NCI-H82 treated with DMSO at 0.1 percent for 48 hours (cell line): Measurements from ENCODE around the gene MYO18B.
A peak's percentile ranks its signal among the peaks of the same experiment; 100 is the strongest.

Experiments used
- DNase-seq: peaks from one replicate; lab custom pipeline; 2025; ENCODE audit not compliant: unreplicated experiment; lab: John Stamatoyannopoulos, UW

MYO18B gene

DNA sequence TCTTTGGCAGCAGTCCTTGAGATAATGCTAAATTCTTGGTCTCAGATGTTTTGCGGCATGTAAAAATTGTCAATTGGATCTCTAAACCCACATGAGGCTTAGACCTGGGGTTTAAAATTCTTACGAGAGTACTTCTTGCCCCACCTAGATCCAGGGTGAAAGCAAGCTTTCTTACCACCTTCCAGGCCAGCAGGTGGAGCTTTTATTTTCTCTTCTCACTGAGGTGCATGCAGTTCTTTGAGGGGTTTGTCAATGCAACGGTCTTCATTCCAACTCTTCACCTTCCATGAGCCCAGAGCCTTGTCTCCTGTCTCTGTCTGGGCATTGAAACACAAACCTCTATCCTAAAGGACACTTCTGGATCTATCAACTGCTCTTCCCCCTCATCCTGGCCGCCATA is 154.1 kb downstream of the MYO18B start:
- DNase-seq: no peak

DNA sequence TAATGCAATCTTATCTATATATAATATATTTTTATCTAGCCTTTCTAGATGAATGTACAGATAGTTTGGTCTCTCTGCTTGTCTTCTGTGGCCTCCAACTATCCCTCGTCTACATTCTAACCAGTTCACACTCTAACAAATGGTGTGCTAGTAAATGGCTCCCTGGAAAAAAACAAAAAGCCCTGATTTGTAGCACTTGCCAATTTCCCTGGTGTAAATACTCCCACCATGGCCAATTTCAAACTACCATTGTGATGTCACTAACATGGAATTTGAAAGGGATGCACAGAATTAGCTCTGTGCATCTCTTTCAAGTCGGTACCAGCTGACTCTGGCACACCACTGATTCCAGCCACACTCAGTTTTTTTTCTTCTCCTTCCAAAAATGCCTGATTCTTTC is 154.6 kb downstream of the MYO18B start:
- DNase-seq: no peak

DNA sequence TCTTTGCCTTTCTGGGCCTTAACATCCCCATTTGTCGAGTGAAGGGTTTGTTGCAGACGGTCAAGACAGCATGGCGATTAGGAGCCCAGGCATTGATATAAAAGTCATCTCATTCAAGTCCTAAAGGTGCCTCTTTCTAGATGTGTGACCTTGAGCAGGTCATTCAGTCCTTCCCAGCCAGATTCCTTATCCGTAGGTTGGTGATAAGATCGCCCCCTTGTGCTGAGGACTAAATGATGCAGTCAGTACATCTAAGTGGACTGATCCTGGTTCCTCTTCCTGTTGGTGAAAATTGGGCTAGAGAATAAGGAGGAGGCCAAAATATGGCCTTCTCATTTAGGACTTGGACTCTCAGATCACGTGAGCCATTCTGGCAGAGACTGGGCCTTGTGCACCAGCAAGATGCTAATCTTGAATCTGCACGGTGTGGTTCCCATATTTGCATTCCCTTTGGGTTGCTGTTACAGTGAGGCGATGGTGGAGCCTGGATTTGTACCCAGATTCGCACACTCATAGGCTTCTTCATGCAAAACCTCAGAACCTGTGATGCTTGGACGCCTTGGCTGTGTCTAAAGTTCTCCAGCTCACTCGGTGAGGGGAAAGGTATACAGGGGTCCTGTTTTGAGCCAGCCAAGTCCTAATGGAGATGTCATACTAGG is 156.8 kb downstream of the MYO18B start:
- no peak for DNase-seq

DNA sequence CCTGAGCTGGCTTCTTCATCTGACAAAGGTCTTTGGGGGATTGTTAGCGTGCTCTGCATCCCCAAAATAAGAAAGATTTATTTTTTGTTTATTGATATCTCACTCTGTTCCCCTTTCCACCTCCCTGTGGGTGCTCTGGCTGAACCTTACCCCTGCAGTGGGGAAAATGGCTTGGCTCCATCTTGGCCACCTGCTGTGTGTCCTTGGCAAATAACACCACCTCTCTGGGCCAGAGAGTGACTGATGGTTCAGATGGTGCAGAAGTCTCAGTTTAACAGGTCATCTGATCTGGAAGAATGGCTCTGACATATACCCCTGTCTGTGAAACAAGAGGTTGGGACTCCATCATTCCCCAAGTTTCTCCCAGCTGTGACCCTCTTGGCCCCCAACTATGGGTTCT is 157.6 kb downstream of the MYO18B start:
- DNase-seq: no peak

GRCh38 chr22:25900390-25900789 is 158.4 kb downstream of the MYO18B start:
- DNase-seq: no peak

DNA sequence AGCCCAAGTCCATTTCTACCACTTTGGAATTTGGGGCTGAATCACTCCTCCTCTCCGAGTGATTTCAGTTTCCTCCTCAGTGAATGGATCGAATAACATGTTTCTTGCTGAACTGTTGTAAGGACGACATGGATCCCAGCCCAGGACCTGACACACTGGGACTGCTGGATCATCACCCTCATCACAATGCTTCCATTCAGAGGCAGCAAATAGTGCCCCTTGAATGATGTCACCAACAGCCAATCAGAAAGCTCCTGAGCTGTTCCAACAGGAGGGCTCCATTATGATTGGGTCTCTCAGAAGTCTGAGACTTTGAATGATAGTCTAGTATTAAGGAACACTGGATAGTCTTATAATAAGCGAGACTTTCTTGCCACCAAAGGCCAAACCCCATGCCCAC is 158.9 kb downstream of the MYO18B start:
- DNase-seq: no peak

DNA sequence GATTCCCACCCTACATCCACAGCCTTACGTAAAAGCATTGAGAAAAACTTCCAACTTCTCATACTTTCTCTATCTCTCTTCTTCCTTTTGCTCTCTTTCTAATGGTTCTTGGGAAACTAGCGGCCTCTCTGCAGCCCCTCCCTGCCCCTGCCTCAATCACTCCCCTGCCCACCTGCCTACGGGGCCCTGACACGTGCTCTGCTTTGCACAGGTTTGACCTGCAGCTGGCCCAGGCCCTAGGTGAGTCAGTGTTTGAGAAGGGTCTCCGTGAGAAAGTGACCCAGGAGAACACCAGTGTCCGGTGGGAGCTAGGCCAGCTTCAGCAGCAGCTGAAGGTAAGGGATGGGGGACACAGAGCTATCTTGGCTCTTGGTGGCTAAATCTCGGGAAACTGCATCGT is 160.4 kb downstream of the MYO18B start:
- no peak for DNase-seq

GRCh38 chr22:25903294-25903693 is 161.3 kb downstream of the MYO18B start:
- DNase-seq: no peak

DNA sequence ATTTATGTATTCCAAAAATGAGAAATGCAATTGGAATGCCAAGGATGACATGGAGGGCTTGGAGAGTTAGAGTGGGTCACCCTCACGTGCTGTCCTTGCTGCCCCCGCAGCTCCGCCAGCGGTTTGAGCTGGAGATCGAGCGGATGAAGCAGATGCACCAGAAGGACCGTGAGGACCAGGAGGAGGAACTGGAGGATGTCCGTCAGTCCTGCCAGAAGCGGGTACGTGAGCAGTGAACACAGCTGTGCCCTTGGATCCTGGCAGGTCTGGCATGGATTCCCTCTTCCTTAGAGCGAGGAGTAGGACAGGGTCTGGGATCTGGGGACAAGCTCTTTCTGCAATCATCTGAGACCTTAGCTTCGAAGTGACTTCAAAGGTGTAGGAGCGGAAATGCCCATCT is 166.2 kb downstream of the MYO18B start:
- DNase-seq: no peak

DNA sequence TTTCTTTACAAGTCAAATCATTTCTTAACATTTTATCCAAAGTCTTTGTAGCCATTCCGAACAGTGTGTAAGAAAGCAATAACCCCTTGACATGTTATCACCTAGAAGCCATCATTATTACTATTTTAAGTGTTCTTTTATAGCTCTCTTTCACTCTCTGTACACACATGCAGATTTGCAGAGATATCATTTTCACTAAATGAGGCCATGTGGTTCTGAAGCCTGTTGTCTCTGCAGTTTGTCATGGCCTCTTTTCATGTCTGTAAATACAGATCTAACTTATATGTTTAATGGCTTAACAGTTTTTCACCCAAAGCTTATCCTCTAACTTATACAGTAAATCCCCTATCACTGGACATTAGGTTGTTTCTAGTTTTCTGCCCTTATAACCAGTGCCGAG is 166.8 kb downstream of the MYO18B start:
- no peak for DNase-seq

- DNase-seq: no peak
Observed at GRCh38 chr22:25909614-25910387, 167.8 kb downstream of the MYO18B start.

DNA sequence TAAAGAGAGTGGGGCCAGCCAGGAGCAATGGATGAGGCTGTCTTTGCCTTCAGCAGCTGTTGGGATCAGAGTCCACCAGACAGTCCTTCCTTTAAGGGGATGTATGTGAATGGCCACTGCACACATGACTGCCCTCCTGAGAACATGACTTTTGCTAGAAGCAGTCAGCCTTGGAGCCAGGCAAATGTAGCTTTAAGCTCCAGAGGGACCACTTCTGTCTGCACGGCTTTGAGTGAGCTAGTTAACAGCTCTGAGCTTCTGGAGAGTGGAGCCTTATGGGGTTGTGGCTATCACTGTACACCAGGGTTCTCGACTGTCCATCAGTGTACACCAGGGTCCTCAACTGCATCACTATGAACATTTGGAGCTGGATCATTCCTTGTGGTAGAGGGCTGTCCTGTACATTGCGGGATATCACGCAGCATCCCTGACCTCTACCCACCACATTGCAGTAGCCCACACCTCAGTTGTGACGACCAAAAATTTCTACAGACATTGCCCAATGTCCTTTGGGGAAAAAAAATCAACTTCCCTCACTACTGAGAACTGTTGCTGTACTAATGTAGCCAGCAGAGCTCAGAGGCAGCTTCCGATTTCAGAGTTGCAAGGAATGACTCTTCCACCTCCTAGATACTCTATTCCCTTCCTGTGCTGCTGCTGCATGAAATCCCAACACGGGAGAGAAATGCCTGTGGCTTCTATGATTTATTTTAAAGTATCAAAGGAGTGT is 169.4 kb downstream of the MYO18B start:
- DNase-seq: no peak

DNA sequence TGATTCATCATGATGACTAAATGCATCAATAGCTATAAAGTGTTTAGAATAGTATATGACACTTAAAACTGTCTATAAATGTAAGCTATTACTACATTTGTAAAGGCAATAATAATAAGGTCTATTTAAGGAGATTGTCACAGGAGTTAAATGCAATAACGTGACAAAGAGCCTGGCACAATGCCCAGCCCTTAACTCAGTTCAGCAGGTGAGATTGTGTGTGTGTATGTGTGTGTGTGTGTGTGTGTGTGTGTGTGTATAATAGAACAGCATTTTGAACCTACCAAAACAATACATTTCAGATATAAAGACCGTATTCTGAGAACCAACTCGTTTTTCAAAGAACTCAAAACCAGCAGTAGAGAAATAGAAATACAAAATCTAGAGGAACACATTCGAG is 177.5 kb downstream of the MYO18B start:
- no peak for DNase-seq

GRCh38 chr22:25922141-25922540 is 180.2 kb downstream of the MYO18B start:
- no peak for DNase-seq

DNA sequence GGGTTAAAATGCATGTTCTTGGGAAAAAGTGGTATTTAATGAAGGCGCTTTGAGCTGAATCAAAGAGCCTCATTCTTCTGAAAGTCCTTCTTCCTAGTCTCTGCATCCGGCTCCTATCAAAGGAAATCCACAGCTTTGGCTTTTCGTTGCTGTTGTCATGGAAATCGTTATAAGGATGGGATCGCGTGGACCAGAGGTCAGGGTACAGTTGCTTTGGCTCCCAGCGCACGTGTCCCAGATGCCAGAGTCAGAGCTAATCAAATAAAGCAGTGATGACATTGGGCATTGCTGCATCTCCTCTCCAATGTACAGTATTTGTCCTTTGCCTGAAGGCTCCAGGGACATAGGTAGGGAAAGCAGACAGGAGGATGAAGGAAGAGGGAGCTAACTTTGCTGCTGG is 181.9 kb downstream of the MYO18B start:
- DNase-seq: no peak

DNA sequence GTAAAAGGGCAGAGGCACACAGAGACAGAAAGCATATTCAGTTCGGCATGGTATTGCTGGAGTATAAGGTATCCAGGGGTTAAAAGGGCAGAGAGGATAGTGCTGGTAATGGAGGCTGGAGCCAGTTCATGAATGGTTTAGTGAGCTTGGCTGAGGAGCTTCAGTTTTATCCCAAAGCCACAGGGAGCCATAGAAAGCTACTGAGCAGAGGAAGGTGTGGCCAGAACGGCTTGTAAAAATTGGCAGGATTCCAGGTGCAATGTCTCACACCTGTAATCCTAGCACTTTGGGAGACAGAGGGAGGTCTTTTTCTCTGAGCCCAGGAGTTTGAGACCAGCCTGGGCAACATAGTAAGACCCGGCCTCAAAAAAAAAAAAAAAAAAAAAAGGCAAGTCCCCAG is 186.1 kb downstream of the MYO18B start:
- no peak for DNase-seq

DNA sequence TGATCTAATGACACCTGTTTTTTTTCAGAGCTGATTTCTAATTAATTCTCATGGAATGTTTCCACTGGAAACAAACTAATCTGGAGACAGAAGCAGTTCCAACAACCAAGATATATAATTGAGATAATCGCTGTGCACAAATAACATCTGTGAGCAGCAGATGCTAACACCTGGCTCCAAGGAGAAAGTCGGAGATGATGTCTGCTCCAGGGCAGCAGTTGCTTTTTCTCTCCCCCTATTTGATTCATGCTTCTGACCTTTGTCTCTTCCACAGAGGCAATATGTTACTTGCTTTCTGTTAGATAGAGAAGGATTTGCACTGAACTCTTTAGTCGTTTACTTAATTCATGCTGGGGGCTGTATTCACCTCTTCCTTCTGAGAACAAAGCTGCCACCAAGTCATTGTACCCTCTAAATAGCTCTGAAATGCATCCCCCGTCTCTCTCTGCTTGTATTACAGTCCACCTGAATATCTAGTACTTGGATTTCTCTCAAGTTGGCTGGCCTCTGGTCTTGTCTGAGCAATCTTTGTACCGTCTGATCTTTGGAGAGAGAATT is 187.4 kb downstream of the MYO18B start:
- peak; percentile 21 for DNase-seq

- no peak for DNase-seq
Observed at GRCh38 chr22:25930083-25930482, 188.1 kb downstream of the MYO18B start.

DNA sequence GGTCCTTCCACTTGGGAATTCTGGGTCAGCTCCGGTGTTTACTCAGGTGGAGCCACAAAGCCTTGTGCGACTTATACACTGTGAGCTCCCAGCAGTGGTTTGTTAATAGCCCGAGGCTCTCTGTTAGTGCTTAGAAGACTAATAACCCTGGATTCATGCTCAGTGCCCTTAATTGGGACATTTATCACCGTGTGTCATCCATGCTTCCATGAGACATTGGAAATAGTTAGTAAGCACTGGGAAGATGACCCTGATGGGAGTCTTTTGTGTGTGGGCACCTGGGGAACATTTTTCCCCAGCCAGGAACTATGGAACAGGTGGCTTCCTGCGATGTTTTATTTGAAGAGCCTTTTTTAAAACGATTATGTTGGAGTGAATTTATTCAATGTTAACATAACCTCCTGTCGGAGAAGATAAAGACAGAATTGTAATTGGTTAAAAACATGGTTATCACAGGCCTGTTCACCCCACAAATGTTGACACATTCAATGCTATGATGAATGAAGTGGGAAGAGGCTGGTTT is 188.9 kb downstream of the MYO18B start:
- DNase-seq: no peak

DNA sequence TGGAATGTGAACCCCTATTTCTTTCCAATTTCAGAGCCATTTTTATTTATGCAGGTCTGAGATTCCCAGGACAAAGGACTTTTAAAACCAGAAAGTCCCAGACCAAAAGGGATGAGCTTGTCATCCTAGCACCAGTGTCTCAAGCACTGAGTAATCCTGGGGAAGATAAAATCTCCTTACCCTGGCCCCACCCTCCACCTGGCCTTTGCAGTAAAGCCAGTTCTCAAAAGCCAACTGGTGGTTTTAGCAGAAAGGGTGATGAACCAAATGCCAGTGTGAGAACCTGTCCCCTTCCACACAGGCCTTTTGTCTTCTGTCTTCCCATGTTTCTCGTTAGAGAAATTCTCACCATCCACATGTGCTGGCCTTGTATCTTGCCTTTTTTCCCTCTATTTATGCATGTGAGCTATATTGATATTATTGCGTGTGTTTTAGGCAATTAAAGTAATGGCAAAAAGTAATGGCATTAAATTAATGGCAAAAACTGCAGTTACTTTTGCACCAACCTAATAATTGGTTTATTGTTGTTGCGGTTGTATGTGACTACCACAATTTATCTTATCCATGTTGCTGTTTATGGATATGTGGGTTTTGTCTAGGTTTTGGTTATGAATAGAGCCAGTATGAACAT is 191.3 kb downstream of the MYO18B start:
- peak; percentile 57 for DNase-seq
